GM12865 (cell line): ENCODE results near the gene UGT1A9.
"Not testable (repeated sequence)": the region's sequence is repeated elsewhere in the genome, so short reads cannot be mapped to it uniquely, and the experiment has no call there.

Experiments
- DNase-seq: peaks from one replicate; pipeline ENCODE4 v3.0.0; 2010; ENCODE audit warnings: low read depth
- H3K4me3 ChIP-seq: 2 replicates; pipeline ENCODE4 v1.5.1; 2011; ENCODE audit warnings: mild to moderate bottlenecking, low read depth, low read length, control low read depth
- TF ChIP-seq, protein P1 (sequence below): IDR thresholded peaks from 2 replicates; pipeline ENCODE4 v1.5.1; 2011; ENCODE audit warnings: low read length, control low read depth, low read depth, inconsistent platforms; ENCODE audit not compliant: insufficient read depth; ENCODE audit errors: missing control alignments

The UGT1A9 gene

GRCh38 chr2:233747283-233747544 lies 75.5 kb downstream of the UGT1A9 start:
- H3K4me3 ChIP-seq, result no peak overlapping the region
- DNase-seq, result no peak
- TF ChIP-seq, protein P1, sequence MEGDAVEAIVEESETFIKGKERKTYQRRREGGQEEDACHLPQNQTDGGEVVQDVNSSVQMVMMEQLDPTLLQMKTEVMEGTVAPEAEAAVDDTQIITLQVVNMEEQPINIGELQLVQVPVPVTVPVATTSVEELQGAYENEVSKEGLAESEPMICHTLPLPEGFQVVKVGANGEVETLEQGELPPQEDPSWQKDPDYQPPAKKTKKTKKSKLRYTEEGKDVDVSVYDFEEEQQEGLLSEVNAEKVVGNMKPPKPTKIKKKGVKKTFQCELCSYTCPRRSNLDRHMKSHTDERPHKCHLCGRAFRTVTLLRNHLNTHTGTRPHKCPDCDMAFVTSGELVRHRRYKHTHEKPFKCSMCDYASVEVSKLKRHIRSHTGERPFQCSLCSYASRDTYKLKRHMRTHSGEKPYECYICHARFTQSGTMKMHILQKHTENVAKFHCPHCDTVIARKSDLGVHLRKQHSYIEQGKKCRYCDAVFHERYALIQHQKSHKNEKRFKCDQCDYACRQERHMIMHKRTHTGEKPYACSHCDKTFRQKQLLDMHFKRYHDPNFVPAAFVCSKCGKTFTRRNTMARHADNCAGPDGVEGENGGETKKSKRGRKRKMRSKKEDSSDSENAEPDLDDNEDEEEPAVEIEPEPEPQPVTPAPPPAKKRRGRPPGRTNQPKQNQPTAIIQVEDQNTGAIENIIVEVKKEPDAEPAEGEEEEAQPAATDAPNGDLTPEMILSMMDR, result no peak

DNA sequence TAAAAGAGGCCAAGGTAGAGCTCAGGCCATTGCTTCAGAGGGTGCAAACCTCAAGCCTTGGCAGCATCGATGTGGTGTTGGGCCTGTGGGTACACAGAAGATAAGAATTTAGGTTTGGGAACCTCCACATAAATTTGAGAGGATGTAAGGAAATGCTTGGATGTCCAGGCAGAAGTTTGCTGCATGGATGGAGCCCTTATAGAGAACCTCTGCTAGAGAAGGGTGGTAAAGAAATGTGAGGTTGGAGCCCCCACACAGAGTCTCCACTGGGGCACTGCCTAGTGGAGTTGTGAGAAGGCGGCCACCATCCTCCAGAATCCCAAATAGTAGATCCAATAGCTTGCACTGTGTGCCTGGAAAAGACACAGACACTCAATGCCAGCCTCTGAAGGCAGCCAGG lies 79.0 kb downstream of the UGT1A9 start:
- DNase-seq, H3K4me3 ChIP-seq: not testable (repeated sequence)

DNA sequence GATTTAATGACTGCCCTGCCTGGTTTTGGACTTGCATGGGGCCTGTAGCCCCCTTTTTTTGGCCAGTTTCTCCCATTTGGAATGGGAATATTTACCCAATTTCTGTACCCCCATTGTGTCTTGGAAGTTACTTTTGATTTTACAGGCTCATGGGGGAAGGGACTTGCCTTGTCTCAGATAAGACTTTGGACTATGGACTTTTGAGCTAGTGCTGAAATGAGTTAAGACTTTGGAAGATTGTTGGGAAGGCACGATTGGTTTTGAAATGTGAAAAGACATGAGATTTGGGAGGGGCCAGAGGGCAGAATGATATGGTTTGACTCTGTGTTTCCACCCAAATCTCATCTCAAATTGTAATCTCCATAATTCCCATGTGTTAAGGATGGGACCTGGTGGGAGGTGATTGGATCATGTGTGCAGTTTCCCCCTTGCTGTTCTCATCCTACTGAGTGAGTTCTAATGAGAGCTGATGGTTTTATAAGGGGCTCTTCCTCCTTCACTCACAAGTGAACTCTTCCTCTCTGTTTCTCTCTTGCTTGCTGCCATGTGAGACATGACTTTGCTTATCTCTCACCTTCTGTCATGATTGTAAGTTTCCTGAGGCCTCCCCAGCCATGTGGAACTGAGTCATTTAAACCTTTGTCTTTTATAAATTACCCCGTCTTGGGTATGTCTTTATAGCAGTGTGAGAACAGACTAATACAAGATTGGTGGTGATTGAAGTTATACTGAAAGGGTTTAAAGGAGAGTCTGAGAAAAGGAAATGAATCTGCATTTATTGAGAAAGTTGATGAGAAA lies 79.7 kb downstream of the UGT1A9 start:
- not testable (repeated sequence) for DNase-seq, H3K4me3 ChIP-seq

GRCh38 chr2:233754872-233755611 lies 83.3 kb downstream of the UGT1A9 start:
- no peak for DNase-seq
- TF ChIP-seq, protein P1, result no peak
- no peak overlapping the region for H3K4me3 ChIP-seq

GRCh38 chr2:233756429-233757081 lies 84.9 kb downstream of the UGT1A9 start:
- no peak for DNase-seq
- H3K4me3 ChIP-seq, result no peak overlapping the region
- TF ChIP-seq, protein P1, result no peak

- TF ChIP-seq, protein P1, result no peak
- DNase-seq, result no peak
Measured at GRCh38 chr2:233758141-233758540, 86.4 kb downstream of the UGT1A9 start.

DNA sequence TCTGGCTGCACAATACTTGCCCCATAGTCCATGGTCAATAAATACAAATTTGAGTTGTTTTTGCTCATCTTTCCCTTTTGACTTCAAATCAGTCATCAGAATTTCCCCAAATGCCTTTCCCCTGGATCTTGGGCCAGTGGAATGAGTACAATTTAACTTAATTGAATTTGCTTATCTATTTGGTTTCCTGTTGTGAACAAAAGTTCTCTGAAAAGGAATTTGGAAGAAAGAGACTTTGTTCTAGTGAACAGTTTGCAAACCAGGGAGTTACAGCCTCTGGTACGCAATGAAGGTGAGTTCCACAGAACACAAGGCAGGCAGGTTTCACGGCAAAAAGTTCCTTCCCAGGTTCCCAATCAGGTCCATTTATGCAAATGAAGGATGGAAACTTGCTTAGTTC lies 87.2 kb downstream of the UGT1A9 start:
- no peak overlapping the region for H3K4me3 ChIP-seq
- DNase-seq, result no peak
- TF ChIP-seq, protein P1, result no peak

More at GRCh38 chr2:233758141-233758540, 86.4 kb downstream of the UGT1A9 start:
- H3K4me3 ChIP-seq, result no peak overlapping the region
